DOHH2 (cell line): Measurements from ENCODE around the gene TIAL1.

ENCODE experiments used
- H3F3A ChIP-seq: fragments of 200-600 bp; sonication (generic), shearing (Covaris generic); 2 replicates; pipeline ENCODE4 v1.6.0; 2016; ENCODE audit warnings: antibody characterized with exemption, mild to moderate bottlenecking; ENCODE audit not compliant: control insufficient read depth, insufficient read depth
- H3K27ac ChIP-seq: fragments of 200-600 bp; sonication (generic); 2 replicates; pipeline ENCODE4 v1.5.1; 2014; ENCODE audit warnings: low read depth, mild to moderate bottlenecking, low read length, moderate library complexity
- H3K27me3 ChIP-seq: fragments of 200-600 bp; sonication (generic); 2 replicates; pipeline ENCODE4 v1.6.1; 2014; ENCODE audit warnings: mild to moderate bottlenecking, low read length, mixed read lengths; ENCODE audit not compliant: control insufficient read depth
- H3K36me3 ChIP-seq: fragments of 200-600 bp; sonication (generic); 2 replicates; pipeline ENCODE4 v1.6.1; 2014; ENCODE audit warnings: mild to moderate bottlenecking, low read length, moderate library complexity, mixed read lengths; ENCODE audit not compliant: control insufficient read depth
- H3K4me1 ChIP-seq: fragments of 200-600 bp; sonication (generic); 2 replicates; pipeline ENCODE4 v1.6.1; 2014; ENCODE audit warnings: mild to moderate bottlenecking, low read length, mixed read lengths; ENCODE audit not compliant: control insufficient read depth
- H3K4me2 ChIP-seq: fragments of 200-600 bp; sonication (generic); 2 replicates; pipeline ENCODE4 v1.6.0; 2014; ENCODE audit warnings: mild to moderate bottlenecking, low read length, moderate library complexity
- H3K4me3 ChIP-seq: fragments of 200-600 bp; sonication (generic); 2 replicates; pipeline ENCODE4 v1.5.1; 2014; ENCODE audit warnings: mild to moderate bottlenecking, low read length, mixed read lengths
- H3K79me2 ChIP-seq: fragments of 200-600 bp; sonication (generic); 2 replicates; pipeline ENCODE4 v1.6.1; 2014; ENCODE audit warnings: mild to moderate bottlenecking, low read length, mixed read lengths; ENCODE audit not compliant: control insufficient read depth
- H3K9me2 ChIP-seq: fragments of 200-600 bp; sonication (generic); replicated peaks from 2 replicates; pipeline ENCODE4 v1.6.1; 2014; ENCODE audit warnings: mild to moderate bottlenecking, low read length, mixed read lengths; ENCODE audit not compliant: control insufficient read depth
- H3K9me3 ChIP-seq: fragments of 200-600 bp; sonication (generic); 2 replicates; pipeline ENCODE4 v1.6.1; 2014; ENCODE audit warnings: antibody characterized with exemption, low read length, mixed read lengths; ENCODE audit not compliant: control insufficient read depth, insufficient read depth
- H4K20me1 ChIP-seq: fragments of 200-600 bp; sonication (generic); 2 replicates; pipeline ENCODE4 v1.6.0; 2014; ENCODE audit warnings: low read depth, mild to moderate bottlenecking, antibody characterized with exemption, low read length, moderate library complexity; ENCODE audit not compliant: control insufficient read depth, insufficient read depth
- EZH2phosphoT487 ChIP-seq: fragments of 200-600 bp; sonication (generic); IDR thresholded peaks from 2 replicates; pipeline ENCODE4 v1.6.1; 2017; ENCODE audit warnings: borderline replicate concordance, mild to moderate bottlenecking, antibody characterized with exemption, low read length, moderate library complexity, mixed read lengths
- TF ChIP-seq, protein P1 (sequence below): fragments of 200-600 bp; sonication (generic); IDR thresholded peaks from one replicate; pipeline ENCODE4 v1.5.1; 2014; ENCODE audit warnings: antibody characterized with exemption, mild to moderate bottlenecking, low read depth, low read length; ENCODE audit not compliant: poor library complexity, severe bottlenecking

The TIAL1 gene

DNA sequence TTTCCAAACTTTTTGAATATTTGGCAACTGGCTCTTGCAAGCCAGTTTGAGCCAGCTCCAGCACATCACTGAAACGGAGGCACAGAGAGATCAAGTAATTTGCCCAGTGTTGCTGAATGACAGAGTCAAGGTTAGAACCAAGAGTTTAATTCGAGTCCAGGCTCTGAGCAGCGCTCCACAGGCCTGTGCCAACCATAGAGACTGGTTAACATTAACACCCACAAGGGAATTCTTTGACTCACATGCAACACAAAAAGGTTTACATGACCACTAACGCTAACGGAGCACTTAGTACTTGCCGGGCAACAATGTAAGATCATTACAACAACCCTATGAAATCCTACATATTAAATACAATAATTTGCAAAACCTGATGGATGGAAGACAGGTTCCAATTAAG lies 55.7 kb downstream of the TIAL1 start:
- Histone ChIP-seq H3K79me2 (peaks cover 61% of the 10 kb centered on the region), H3K4me3 (peak overlapping the region; percentile 77), H4K20me1 (peaks cover 15% of the 10 kb centered on the region), H3K36me3 (no peaks in the 10 kb centered on the region), H3K9me2 (no peaks in the 10 kb centered on the region), H3K4me2 (peak overlapping the region; percentile 77), H3K27ac (no peak overlapping the region), H3K9me3 (no peaks in the 10 kb centered on the region), H3K4me1 (peaks cover 47% of the 10 kb centered on the region), H3F3A (0 out of 2 replicates have a peak, but pooled peaks cover 3% of the 10 kb centered on the region), H3K27me3 (peaks cover 5% of the 10 kb centered on the region)
- no peak for TF ChIP-seq EZH2phosphoT487
- TF ChIP-seq, protein P1, sequence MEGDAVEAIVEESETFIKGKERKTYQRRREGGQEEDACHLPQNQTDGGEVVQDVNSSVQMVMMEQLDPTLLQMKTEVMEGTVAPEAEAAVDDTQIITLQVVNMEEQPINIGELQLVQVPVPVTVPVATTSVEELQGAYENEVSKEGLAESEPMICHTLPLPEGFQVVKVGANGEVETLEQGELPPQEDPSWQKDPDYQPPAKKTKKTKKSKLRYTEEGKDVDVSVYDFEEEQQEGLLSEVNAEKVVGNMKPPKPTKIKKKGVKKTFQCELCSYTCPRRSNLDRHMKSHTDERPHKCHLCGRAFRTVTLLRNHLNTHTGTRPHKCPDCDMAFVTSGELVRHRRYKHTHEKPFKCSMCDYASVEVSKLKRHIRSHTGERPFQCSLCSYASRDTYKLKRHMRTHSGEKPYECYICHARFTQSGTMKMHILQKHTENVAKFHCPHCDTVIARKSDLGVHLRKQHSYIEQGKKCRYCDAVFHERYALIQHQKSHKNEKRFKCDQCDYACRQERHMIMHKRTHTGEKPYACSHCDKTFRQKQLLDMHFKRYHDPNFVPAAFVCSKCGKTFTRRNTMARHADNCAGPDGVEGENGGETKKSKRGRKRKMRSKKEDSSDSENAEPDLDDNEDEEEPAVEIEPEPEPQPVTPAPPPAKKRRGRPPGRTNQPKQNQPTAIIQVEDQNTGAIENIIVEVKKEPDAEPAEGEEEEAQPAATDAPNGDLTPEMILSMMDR: no peak

DNA sequence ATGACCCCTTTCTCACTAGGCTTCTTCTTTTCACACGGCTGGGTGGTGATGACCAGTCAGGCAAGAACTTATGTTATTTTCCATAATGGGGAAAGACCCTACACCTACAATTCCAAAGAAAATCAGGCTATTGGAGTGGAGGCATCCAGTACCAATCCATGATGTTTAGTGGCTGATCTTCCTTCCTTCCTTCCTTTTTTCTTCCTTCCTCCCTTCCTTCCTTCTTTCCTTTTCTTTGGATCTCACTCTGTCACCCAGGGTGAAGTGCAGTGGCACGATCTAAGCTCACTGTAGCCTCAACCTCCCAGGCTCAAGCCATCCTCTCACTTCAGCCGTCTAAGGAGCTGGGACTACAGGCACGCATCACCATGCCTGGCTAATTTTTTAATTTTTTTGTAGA lies 56.7 kb downstream of the TIAL1 start:
- Histone ChIP-seq H3F3A (0 out of 2 replicates have a peak, but pooled peaks cover 3% of the 10 kb centered on the region), H3K36me3 (no peaks in the 10 kb centered on the region), H3K27ac (no peak overlapping the region), H3K27me3 (no peaks in the 10 kb centered on the region), H3K4me1 (peaks cover 47% of the 10 kb centered on the region), H3K4me3 (no peak overlapping the region), H3K9me2 (no peaks in the 10 kb centered on the region), H3K4me2 (peak overlapping the region; percentile 77), H3K79me2 (peaks cover 71% of the 10 kb centered on the region), H4K20me1 (peaks cover 15% of the 10 kb centered on the region), H3K9me3 (no peaks in the 10 kb centered on the region)
- TF ChIP-seq EZH2phosphoT487: no peak
- TF ChIP-seq, protein P1: no peak

DNA sequence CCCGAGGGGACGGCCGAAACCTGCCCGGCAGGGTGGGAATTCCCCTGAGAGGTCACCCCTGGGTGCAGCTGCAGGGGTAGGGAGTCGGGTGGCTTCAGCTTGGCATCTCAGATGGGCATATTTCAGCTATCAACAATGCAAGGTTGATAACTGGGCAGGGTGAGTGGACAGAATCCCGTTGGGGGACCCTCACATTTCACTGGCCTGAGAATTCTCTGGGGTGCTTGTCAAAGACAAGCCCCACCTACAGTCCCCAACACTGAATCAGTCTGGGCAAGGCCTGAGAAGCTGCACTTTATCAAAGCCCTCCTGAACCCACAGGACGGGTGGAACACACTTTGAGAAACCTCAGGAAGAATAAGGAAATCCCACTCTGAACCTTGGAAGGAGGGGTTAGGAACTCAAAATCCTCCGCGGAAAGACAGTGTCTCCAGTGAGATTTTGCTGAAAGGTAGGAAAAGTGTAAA lies 57.4 kb downstream of the TIAL1 start:
- Histone ChIP-seq H3K4me1 (peaks cover 47% of the 10 kb centered on the region), H3K36me3 (no peaks in the 10 kb centered on the region), H3K27me3 (no peaks in the 10 kb centered on the region)

More for the DNA sequence above, 57.4 kb downstream of the TIAL1 start:
- Histone ChIP-seq H3K9me3 (no peaks in the 10 kb centered on the region), H3K9me2 (no peaks in the 10 kb centered on the region), H3F3A (0 out of 2 replicates have a peak, but pooled peaks cover 3% of the 10 kb centered on the region), H3K4me3 (no peak overlapping the region), H3K4me2 (peak overlapping the region; percentile 26; the same call in 1 of the 2 replicates), H3K27ac (no peak overlapping the region), H4K20me1 (peaks cover 15% of the 10 kb centered on the region), H3K79me2 (peaks cover 76% of the 10 kb centered on the region)
- TF ChIP-seq, protein P1: no peak
- no peak for TF ChIP-seq EZH2phosphoT487
